Gastrocnemius medialis (tissue), 4 donors: ENCODE results near the gene IL3RA. TPM values are rescaled to one million over a fixed set of nuclear protein-coding genes. Genes with fewer than 3 reads are reported as not detected.
"Not testable (repeated sequence)": the region's sequence is repeated elsewhere in the genome, so short reads cannot be mapped to it uniquely, and the experiment has no call there.

ENCODE experiments used
- ATAC-seq, 2 donors: fragments of 150-250 bp; one replicate each; pipeline ENCODE4 v1.9.1; 2016
- DNase-seq, 2 donors: peaks; one replicate each; pipeline ENCODE4 v3.0.0-alpha.2; 2019
- H3K27ac ChIP-seq, 4 donors: fragments of 200-600 bp; sonication (generic); 1 replicate in 1 of 4; 2 replicates in 3 of 4; pipeline ENCODE4 v1.5.1; 2016 to 2018; ENCODE audit warnings: mild to moderate bottlenecking in 2 of 4, moderate library complexity in 1 of 4
- H3K27me3 ChIP-seq, 3 donors: fragments of 200-600 bp; sonication (generic) in 2 of 3; 1 replicate in 1 of 3; 2 replicates in 2 of 3; pipeline versions ENCODE4 v1.5.1 to v1.6.0; 2016 to 2019; ENCODE audit warnings: mild to moderate bottlenecking in 1 of 3, moderate library complexity in 1 of 3
- H3K36me3 ChIP-seq, 2 donors: fragments of 200-600 bp; sonication (generic) in 1 of 2; one replicate each; pipeline ENCODE4 v1.5.1; 2017 to 2018
- H3K4me1 ChIP-seq, 2 donors: fragments of 200-600 bp; sonication (generic) in 1 of 2; one replicate each; pipeline ENCODE4 v1.5.1; 2016 to 2017; ENCODE audit warnings: mild to moderate bottlenecking in 2 of 2
- H3K4me3 ChIP-seq, 4 donors: fragments of 200-600 bp; sonication (generic) in 3 of 4; 1 replicate in 1 of 4; 2 replicates in 3 of 4; pipeline ENCODE4 v1.5.1; 2016 to 2019; ENCODE audit warnings: mild to moderate bottlenecking in 2 of 4
- H3K9me3 ChIP-seq, 3 donors: fragments of 200-600 bp; sonication (generic) in 2 of 3; 1 replicate in 1 of 3; 2 replicates in 2 of 3; pipeline ENCODE4 v1.5.1; 2016 to 2019
- CTCF ChIP-seq, 5 experiments: fragments of 450-650 bp in 3 of 5; fragments of 200-600 bp in 2 of 5; sonication (generic) in 2 of 5; IDR thresholded peaks in 4 of 5; conservative IDR thresholded peaks in 1 of 5; 1 replicate in 4 of 5; 2 replicates in 1 of 5; pipeline ENCODE4 v1.5.1; 2016 to 2019; ENCODE audit warnings: antibody characterized with exemption in 5 of 5, mild to moderate bottlenecking in 3 of 5, moderate library complexity in 3 of 5
- POLR2A ChIP-seq, 2 donors: fragments of 450-650 bp; IDR thresholded peaks; one replicate each; pipeline ENCODE4 v1.6.1; 2017; ENCODE audit warnings: antibody characterized with exemption in 2 of 2, mild to moderate bottlenecking in 2 of 2, moderate library complexity in 2 of 2
- in situ Hi-C, 4 donors: fragments of 200-750 bp; cut with MboI; loops; one replicate each; pipeline versions ENCODE4 v1.15.0 to v1.8.0; 2017; ENCODE audit warnings: low sequenced_read_pairs in 4 of 4
- intact Hi-C: fragments of 100-400 bp; cut with DNase I; formaldehyde crosslinking; loops from one replicate; pipeline ENCODE4 v1.15.1; 2023; ENCODE audit warnings: low total_unique reads
- total RNA-seq, 4 donors: library from RNA; depleted of rRNA; stranded (reverse); fragments of >200 nt; gene quantifications; one replicate each; pipeline versions ENCODE4 v1.1.0 to v1.2.3, GENCODE V29; 2016

The IL3RA gene
- total RNA-seq, 4 donors from 2014 or later: 2.8 to 8.0 (median 5.6) TPM

DNA sequence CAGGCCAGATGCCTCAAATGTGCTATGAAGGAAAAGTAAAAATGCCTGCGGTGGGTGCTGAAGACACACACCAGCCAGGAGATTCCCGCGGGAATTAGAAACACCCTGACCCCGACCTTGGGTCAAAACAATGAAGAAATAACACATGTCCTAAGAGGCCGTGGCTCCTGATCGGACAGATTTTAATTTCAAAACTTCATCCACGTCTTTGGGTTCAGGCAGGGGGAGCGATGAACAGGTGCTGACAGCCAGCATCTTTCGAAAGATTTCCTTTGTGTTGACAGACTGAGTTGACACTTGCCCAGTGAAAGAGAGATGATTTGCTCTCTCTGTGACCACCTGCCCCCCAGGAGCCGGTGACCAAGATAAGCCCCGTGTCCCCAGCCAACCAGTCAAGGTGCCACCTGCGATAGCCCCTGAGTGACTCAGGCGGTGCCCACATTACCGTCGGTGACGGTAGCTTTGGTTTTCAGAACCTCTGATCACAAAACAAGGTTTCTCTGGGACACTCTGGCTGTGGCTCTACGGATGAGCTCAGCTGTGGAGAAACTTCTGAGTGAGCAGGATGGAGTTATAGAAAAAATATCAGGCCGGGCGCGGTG, 11.0 kb upstream of the IL3RA start:
- Histone ChIP-seq H3K4me1 (no peaks in the 10 kb centered on the region), H3K9me3 (no peaks in the 10 kb centered on the region), H3K27ac (no peak overlapping the region), H3K27me3 (no peaks in the 10 kb centered on the region), H3K4me3 (no peak overlapping the region), H3K36me3 (no peaks in the 10 kb centered on the region)
- TF ChIP-seq POLR2A (IDR thresholded peaks at IDR 0.05) (no peak), CTCF (IDR thresholded peaks at IDR 0.05 in 4 of 5, conservative IDR thresholded peaks at IDR 0.05 in 1 of 5) (no peak)
- intact Hi-C loops (no loop called here), in situ Hi-C loops (no loop called here)
- DNase-seq (no peak), ATAC-seq (no peak)

DNA sequence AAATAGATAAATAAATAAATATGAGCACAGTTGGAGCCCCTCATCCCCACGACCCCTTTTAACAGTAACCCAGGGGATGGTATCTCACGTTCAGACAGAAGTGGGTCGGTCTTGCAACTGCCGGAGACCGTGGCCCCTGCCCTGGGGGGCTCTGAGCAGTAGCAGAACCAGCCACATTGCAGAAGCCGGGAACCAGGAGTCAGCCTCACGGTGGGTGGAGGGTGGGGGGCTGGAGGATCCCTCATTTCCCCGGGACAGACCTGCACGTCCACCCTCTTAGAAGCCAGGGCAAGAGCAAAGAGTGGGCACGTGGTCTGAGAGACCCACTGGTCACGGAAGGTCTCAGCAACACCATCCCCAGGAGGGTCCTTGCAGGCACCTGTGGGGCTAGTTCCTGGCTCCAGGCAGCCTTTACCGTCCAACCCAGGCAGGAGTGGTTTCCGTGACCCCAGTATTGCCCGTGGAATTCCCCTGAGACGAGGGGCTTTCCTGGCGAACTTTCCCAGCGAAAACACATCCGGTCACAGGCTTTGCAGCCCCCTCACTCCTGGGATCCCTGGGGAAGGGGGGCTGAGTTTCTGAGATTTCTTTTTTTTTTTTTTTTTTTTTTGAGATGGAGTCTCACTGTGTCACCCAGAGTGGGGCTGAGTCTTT, 8.8 kb upstream of the IL3RA start:
- no peak for TF ChIP-seq CTCF (IDR thresholded peaks at IDR 0.05 in 4 of 5, conservative IDR thresholded peaks at IDR 0.05 in 1 of 5)
- TF ChIP-seq POLR2A (IDR thresholded peaks at IDR 0.05): no peak
- Histone ChIP-seq H3K36me3 (no peaks in the 10 kb centered on the region), H3K4me1 (no peaks in the 10 kb centered on the region), H3K27ac (no peak overlapping the region), H3K4me3 (no peak overlapping the region), H3K27me3 (no peaks in the 10 kb centered on the region), H3K9me3 (no peaks in the 10 kb centered on the region)
- in situ Hi-C loops: no loop called here
- DNase-seq (no peak), ATAC-seq (no peak)
- intact Hi-C loops: no loop called here

DNA sequence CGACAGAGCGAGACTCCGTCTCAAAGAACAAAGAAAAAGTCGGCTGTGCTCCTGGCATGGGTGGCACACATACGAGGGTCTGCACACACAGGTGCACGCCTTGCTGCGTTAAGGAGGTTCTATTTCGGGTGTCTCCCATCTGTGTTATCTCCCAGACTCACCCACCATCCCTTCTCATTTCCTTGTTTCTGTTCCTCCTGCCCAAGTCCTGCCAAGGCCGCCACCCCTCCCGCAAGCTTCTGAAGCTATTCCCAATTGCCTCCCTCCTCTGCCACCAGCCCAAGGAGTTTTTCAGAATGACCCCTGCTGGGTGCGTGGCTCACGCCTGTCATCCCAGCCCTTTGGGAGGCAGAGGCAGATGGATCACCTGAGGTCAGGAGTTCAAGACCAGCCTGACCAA, 6.0 kb upstream of the IL3RA start:
- no peaks in the 10 kb centered on the region for H3K4me1 ChIP-seq
- H3K9me3 ChIP-seq: no peaks in the 10 kb centered on the region
- ATAC-seq: no peak
- no peak overlapping the region for H3K27ac ChIP-seq
- H3K27me3 ChIP-seq: no peaks in the 10 kb centered on the region
- no peaks in the 10 kb centered on the region for H3K36me3 ChIP-seq
- TF ChIP-seq CTCF (IDR thresholded peaks at IDR 0.05 in 4 of 5, conservative IDR thresholded peaks at IDR 0.05 in 1 of 5): no peak
- H3K4me3 ChIP-seq: no peak overlapping the region
- intact Hi-C loops (no loop called here), in situ Hi-C loops (no loop called here)
- DNase-seq: no peak

- intact Hi-C loops, in situ Hi-C loops, H3K27me3 ChIP-seq, H3K4me3 ChIP-seq, DNase-seq, ATAC-seq, H3K27ac ChIP-seq, H3K36me3 ChIP-seq, H3K9me3 ChIP-seq, H3K4me1 ChIP-seq: not testable (repeated sequence)
Observed at GRCh38 chrX:1332433-1332832, 4.2 kb upstream of the IL3RA start.

DNA sequence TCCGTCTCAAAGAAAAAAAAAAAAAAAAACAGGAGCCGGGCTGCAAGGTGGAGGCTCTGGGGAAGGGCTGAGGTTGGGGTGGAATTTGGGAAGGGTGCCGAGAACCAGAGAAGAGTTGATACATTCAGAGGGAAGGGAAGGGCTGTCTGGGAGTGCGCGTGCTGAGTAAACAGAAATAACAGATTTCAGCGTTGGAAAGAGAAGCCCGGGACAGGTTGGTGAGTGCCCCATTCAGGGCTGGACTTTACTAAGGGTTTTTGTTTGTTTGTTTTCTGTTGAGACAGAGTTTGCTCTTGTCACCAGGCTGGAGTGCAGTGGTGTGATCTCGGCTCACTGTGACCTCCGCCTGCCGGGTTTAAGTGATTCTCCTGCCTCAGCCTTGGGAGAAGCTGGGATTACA, 1.7 kb upstream of the IL3RA start:
- in situ Hi-C loops: no loop called here
- Histone ChIP-seq H3K9me3 (peaks cover 0 to 11% (median 3%) of the 10 kb centered on the region in 3 donors), H3K4me1 (no peaks in the 10 kb centered on the region), H3K27ac (no peak overlapping the region), H3K36me3 (no peaks in the 10 kb centered on the region), H3K4me3 (no peak overlapping the region), H3K27me3 (no peaks in the 10 kb centered on the region)
- DNase-seq (no peak), ATAC-seq (no peak)
- intact Hi-C loops: no loop called here
- TF ChIP-seq POLR2A (IDR thresholded peaks at IDR 0.05) (no peak), CTCF (IDR thresholded peaks at IDR 0.05 in 4 of 5, conservative IDR thresholded peaks at IDR 0.05 in 1 of 5) (no peak)
